GM21737 (cell line): ENCODE measurements around the gene ACTR3C.
"Not testable (repeated sequence)": the region's sequence is repeated elsewhere in the genome, so short reads cannot be mapped to it uniquely, and the experiment has no call there.

Experiments
- ATAC-seq: cut with Tn5 transposase; IDR thresholded peaks from one replicate; pipeline ENCODE4 v1.9.1; 2021; ENCODE audit warnings: mild to moderate bottlenecking, moderate library complexity; ENCODE audit not compliant: unreplicated experiment

The ACTR3C gene

DNA sequence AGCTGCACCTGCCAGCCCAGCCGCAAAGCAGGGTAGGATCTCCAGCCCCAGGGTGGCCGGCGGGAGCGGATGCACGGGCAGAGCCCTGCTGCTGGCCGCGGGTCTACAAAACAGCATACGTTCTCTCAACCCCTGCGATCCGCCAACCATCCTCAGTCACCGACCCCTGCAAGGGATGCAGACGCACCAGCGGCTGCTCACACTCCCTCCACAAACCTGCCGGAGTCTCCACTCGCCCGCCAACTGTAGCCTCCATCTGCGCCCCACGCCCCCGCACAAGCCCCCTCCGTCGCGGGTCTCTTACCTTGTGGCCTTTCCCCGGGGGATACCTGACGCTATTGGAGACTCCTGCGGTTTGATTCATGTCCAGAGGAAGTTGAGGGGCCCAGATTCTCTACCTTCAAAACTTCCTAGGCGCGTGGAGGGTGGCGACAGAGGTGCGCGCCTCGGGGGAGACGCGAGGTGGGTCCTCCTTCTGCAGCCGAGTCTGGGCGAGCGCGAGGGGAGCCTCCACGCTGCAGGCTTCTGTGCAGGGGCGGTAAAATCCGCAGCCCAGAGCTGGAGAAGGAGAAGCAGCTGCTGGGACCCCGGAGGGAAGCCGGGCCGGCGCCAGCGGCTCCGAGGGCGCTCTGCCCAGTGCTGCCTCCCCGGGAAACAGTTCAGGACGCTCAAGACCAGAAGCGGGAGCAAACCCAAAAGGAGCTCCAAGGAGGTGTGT is 103.2 kb downstream of the ACTR3C start:
- ATAC-seq = not testable (repeated sequence)

DNA sequence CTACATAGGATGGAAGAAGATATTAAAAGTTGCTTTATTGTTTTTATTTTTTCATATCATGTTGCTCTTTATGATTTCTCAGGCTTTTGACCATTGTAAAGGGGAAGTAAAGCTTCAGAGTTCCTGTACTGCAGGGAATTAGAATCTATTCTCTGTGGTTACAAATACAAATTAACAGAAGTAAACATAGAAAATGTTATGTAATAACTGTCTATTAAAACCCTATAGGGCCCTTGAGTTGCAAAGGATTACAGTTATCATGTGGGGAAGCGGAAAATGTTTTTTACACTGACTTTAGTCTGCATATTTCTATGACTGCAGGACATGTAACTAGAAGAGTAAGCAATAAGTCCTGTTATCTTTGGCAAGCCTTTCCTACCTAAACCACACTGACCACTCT is 116.5 kb downstream of the ACTR3C start:
- not testable (repeated sequence) for ATAC-seq

DNA sequence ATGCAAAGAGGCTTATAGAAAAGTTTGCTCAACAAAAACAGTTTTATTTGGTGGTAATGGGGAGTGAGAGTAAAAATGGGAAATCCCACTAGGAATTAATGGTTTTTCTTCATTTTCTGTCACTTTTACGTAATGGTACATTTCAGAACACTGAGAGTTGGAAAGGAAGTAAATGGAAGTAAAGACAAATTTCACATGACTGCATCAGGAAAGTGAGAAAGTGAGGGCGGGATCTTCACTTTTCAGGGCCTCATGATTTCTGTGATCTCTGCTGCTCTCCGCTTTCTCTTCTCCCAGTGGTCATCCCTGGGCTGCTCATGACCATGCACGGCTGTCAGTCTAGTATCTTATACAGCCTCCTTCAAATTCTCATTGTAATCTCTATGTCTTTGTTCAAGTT is 117.5 kb downstream of the ACTR3C start:
- not testable (repeated sequence) for ATAC-seq

DNA sequence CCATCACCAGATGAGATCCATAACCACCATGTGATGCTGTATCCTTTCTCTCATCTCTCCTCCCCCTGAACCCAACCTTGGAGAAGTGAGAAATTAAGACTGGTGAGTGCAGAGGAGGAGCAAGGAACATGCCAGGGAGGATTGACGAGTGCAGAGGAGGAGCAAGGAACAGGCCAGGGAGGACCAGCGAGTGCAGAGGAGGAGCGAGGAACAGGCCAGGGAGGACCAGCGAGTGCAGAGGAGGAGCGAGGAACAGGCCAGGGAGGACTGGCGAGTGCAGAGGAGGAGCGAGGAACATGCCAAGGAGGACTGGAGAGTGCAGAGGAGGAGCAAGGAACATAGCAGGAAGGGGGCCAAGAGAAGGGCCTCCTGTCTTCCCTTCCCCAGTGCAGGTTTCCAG is 118.8 kb downstream of the ACTR3C start:
- ATAC-seq = not testable (repeated sequence)

DNA sequence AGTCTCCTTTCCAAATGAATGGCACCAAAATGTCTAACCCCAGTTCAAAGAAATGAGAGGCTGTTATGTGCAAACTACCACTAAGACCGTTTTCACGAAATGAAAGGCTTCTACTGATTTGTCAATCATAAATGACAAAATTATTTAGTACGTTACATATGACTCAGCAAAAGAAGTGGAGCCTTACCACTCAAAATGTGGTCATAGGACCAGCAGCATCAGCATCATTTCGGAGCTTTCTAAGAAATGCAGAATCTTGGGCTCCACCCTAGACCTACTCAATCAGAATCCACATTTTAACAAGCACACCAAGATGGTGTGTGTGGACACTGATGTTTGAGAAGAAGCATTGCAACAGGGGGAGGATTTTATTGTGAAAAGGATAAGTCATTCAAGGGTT is 120.5 kb downstream of the ACTR3C start:
- not testable (repeated sequence) for ATAC-seq
